HEK293T (cell line): Measurements from ENCODE around the gene HINFP.

Source experiments
- SUZ12 ChIP-seq: fragments of 450-650 bp; IDR thresholded peaks from 2 replicates; pipeline ENCODE4 v1.6.1; 2016; ENCODE audit warnings: mild to moderate bottlenecking
- TARDBP ChIP-seq: fragments of 450-650 bp; IDR thresholded peaks from 2 replicates; pipeline ENCODE4 v1.6.1; 2016
- ZNF384 ChIP-seq: fragments of 450-650 bp; IDR thresholded peaks from 2 replicates; pipeline ENCODE4 v1.6.1; 2016

DNA sequence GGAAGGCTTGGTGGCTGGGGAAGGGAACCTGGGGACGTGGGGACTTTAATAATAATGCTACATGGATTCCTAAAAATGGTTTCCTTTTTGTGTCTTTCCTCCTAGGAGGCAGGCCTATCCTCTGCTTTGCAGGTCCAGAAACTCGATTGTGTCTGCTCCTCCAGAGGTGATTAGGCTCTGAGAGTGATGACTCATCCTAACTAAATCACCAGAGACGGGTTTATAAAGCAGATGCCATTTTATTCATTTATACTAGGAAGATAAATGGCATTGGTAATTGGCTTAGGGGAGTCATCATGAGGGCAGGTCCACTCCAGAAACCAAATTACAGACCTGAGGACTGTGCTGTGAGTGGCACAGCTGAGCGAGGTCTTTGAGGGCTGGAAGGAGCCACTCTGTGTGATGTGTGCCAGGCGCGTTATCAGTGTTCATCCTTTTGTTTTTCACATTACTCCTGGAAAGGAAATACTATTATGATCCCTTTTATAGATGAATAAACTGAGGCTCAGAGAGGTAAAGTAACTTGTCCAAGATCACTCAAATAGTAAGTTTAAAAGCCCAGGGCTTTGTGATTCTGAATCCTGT lies 54.2 kb downstream of the HINFP start:
- TF ChIP-seq TARDBP (no peak), SUZ12 (no peak), ZNF384 (no peak)
